Fibroblast of the conjunctiva (primary cell): Measurements from ENCODE around the gene CFAP20.

ENCODE experiments used
- DNase-seq: peaks from one replicate; pipeline ENCODE4 v3.0.0-alpha.2; 2010; ENCODE audit warnings: low read depth

The CFAP20 gene

DNA sequence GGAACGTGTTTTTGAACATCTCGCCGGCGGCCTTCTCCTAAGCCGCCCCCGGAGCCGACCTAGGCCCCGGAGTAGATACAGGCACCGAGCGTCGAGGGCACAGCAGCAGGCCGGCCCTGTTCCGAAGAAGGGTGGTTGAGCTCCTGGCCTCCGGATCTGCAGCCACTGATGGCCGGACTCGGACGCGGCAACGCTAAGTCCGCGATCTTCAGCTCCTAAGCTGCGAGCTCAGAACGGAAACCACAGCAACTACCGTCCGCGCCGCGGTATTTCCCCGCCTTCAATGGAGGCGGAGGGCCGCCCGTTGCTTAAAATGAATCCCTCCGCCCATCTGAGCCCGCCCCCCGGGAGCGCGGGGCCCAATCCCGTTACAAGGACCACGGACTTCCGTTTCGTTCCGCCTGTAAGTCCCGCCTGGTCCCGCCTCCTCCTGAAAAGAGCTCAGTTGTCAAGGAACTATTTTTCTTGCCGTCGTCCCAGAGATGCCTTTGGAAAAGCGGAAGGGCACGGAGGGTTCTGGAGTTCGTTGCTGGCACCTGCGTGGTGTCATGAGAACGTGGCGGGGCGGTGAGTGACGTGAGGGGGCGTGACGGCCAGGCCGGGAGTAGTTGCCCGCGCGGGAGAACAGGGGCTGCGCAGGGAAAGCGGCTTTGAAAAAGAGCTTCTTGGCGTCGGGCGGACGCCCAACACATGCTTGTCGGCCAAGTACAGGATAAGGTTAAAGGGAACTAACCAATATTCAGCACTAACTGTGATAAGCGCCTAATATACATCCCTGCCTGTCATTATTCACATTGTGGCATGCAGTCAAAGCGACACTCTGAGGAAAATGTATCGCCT, at the start of gene CFAP20:
CFAP20 (minus strand) TSS at position 285 of the 840 bp plus-strand sequence; CDS start at position 19, 266 bp downstream.
- DNase-seq: peak; percentile 100

GRCh38 chr16:58177353-58177710, 48.2 kb upstream of the CFAP20 start:
- no peak for DNase-seq

GRCh38 chr16:58176608-58177352, 47.6 kb upstream of the CFAP20 start:
- no peak for DNase-seq

DNA sequence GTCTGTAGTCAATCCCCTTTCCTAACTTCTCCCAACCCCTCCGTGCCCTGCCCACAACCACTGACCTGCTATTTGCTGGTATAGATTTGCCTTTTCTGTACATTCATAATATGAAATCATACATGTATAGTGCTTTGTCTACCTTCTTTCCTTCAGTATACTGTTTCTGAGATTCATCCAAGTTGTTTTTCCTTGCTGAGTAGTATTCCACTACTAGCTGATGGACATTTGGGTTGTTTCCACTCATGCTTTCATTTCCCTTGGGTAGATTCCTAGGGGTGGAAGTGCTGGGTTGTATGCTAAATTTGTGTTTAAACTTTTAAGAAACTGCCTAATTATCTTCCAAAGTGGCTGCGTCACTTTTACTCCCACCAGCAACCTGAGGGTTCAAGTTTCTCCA, 41.0 kb upstream of the CFAP20 start:
- no peak for DNase-seq

DNA sequence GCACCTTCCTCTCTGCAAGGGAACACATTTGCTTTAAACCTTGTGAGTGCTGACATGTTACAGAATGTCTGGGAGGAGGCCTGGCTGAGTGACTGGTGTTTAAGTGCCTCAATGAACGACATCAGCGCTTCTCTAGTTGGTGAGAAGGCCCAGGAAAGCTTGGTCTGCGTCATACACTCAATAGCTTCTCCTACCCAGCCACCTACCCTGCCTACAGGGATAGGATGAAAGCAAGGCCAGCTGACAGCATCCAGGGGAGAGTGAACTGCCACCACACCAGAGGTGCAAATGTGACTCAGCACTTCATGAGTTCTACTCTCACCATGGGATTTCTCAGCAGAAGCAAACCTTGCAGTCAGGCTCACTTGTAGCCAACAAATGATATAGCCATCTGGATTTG, 31.7 kb upstream of the CFAP20 start:
- no peak for DNase-seq

DNA sequence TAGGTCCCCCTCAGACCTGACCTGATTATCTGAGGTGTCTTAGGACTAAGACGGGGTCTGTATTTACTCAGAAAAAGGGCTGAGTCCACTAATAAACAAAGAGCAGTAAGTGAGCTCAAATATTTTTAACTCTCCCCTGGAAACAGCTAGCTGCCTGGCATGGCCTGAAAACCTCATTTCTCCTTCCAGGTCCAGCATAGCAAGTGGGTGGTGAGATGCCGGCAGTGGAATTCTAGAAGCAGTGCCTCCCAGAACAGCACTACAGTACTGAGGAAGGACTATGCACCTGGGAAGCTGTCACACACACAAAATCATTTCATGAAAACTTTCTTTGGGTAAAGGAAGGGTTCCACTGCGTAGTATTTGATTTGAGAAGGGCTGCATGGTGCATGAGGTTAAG, 29.5 kb upstream of the CFAP20 start:
- DNase-seq: no peak

DNA sequence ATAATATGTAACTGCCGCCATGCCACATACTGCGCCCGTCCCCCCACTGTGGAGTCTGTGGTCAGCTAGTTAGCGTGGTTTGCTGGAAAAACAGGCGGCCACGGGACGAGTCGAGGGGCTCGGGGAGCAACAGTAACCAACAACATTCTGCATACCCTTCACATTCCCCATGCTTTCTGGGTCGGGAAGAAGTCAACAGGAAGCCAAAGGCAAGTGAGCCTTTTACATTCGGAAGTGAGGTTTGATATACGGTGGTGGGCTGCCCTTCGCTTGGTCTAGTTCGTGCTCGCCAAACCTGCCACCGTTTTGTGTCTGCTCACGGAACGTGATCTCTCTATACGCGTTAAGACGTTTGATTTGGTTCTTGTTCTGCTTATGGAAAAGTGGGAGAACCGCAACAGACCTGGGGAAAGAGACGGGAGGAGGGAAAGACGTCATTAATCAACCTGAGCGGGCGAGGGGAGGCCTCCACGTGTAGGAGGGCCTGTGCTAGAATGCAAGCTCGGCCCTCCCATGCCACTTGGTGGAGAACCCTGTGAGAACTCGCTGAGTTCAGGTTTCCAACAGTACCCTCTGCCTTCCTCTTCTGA, 28.9 kb upstream of the CFAP20 start:
- no peak for DNase-seq

DNA sequence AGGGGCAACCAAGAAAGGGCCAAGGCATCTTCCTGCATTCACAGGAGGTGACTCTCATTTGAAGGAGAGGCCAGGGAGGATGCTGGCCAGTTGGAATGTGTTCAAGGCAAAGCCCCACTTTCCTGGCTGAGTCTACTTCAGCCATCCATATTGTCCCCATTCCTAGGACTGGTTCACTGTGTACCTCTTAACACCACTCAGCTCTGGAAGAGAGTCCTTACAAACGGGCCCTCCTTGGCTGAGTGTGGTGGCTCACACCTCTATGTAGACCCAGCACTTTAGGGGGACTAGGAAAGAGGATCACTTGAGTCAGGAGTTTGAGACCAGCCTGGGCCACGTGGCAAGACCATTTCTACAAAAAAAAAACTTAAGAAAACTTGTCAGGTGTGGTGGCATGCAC, 28.1 kb upstream of the CFAP20 start:
- no peak for DNase-seq

DNA sequence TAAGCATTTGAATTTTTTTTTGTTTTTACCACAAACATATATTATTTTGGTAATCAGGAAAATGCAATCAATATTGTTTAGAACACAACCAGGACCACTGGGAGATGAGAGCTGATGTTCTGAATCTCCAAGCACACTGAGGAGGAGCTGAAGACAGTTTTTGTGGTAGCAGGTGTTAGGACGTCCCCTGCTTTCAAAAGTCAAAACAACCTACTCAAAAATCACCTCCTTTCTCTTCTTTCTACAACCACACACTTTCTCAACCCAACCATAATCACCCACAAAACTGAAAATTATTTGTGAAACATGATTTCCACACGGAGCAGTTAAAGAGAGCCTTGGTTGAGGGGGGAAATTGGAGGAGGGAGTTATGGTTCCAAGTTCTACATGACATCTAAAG, 26.7 kb upstream of the CFAP20 start:
- DNase-seq: no peak

DNA sequence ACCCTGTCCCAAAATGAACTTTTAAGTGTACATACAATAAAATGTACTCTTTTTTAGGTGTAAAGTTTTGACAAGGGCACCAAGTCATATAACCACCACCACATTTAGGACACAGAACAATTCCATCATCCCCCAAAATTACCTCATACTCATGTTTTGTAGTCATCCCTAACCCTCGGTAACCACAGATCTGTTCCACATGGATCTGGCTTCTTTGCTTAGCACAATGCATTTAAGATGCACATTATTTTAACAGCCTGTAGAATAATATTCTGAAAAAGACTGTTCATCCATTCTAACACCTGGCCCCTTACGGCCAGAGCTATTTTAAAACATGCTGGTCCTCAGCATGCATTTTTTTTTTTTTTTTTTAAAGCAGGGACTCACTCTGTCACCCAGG, 25.2 kb upstream of the CFAP20 start:
- no peak for DNase-seq

GRCh38 chr16:58152246-58152868, 23.2 kb upstream of the CFAP20 start:
- DNase-seq: no peak

DNA sequence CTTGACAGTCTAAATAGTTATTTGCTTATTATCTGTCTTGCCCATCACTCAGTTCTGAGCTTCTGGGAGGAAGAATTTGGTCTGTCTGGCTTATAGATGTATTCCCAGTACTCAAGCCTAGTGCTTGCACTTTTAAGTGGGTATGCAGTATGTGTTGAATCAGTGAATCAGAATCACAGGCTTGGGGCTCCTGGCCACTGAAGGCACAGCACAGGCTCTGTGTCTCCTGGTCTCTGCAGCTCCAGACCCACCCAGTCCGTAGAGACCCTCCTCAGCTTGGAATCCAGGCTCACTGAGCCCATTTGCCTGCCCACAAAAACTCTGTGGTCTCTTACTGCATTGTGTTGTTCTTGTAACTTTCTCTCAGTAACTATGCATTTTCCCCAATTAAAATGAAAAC, 19.3 kb upstream of the CFAP20 start:
- no peak for DNase-seq

DNA sequence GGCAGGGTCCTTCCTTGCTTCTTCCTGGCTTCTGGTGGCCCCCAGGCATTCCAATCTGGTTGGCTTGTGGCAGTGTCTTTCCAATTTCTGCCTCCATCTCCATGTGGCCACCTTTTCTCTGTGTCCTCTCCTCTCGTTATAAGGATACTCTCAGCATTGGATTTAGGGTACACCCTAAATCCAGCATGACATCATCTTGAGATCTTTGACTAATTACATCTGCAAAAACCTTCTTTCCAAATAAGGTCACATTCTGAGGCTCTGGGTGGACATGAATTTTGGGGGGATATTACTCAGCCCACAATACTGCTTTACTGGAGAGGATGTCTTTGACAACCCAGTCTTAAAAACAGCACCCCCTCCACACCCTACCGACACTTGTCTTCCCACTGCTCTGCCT, 18.9 kb upstream of the CFAP20 start:
- DNase-seq: no peak

DNA sequence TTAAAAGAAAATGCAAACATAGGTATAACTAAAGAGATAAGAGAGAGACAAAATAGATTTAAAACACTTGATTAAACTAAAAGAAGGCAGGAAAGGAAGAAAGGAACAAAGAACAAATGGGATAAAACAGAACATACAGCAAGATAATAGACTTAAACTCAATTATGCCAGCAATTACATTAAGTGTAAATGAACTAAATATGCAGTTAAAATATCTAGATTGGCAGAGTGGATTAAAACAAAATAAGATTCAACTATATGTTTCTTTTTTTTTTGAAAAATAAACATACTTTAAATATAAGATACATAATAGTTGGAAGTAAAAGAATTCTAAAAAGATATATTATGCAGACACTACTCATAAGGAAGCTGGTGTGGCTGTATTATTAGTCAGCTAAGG, 9.7 kb upstream of the CFAP20 start:
- DNase-seq: no peak

GRCh38 chr16:58137581-58137980, 8.4 kb upstream of the CFAP20 start:
- DNase-seq: no peak

DNA sequence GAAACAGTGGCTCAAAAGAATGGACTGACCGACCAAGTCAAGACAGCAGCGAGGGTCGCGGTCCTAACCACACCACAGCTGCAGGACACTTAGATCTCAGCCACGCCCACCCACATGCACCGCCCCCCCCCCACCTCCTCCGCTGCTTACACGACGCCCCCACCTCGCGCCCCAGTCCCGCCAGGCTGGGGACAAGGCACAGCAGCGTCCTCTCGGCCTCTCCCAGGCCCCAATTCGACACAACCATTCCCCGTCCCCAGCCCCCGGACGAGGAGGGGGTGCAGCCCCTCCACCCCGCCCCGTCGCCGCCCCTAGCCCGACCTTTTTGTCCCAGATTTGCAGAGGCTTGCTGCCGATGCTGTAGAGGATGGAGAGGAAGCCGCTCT, 477 bp downstream of the CFAP20 start:
- DNase-seq: no peak

- no peak for DNase-seq
These were observed 975 bp downstream of the CFAP20 start for GRCh38 chr16:58128181-58128631.

GRCh38 chr16:58127634-58128033, 1.5 kb downstream of the CFAP20 start:
- DNase-seq: no peak

- DNase-seq: peak; percentile 75
These were observed 2.1 kb downstream of the CFAP20 start for GRCh38 chr16:58127033-58127556.

DNA sequence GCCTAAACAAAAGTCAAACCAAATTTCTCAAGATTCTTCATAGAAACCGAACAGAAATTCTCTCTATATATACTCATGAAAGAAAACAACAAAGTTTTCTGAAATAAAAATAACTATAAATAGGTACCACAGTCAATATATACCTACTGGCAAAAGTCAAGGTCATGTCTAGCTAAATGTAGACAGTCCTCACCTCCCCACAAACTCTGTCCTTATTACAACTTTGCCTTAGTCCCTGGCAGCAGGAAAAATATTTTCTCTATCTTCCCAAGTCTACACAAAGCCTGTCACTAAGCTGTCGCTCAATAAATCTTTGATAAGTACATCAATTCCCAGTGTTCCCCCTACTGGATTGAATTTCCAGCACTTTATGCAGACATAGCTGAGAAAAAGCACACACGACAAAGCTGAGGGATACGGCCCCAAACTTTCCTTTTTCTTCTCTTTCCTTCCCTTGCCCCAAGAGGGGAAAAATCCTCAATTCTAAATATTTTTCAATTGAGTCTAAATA, 2.7 kb downstream of the CFAP20 start:
- no peak for DNase-seq

GRCh38 chr16:58125781-58126335, 3.3 kb downstream of the CFAP20 start:
- no peak for DNase-seq

DNA sequence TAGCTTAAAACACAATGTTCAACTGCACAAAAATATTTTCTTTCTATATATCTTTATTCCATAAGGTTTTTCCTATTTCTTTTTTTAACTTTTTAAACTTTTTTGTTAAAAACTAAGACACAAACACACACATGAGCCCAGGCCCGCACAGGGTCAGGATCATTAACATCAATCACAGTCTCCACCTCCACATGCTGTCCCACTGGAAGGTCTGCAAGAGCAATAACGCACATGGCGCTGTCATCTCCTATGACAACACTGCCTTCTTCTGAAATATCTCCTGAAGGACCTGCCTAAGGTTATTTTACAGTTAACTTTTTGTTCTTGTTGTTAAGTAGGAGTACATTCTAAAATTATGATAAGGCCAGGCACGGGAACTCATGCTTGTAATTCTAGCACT, 4.1 kb downstream of the CFAP20 start:
- DNase-seq: no peak
